GM18526 (cell line): ENCODE data around the gene COX5A.

ENCODE experiments used
- POLR2A ChIP-seq: IDR thresholded peaks from 3 replicates; pipeline ENCODE4 v1.6.1; 2011; ENCODE audit not compliant: insufficient read length; ENCODE audit errors: extremely low read depth

Gene COX5A

GRCh38 chr15:74958320-74958907 is 20.5 kb upstream of the COX5A start:
- no peak for TF ChIP-seq POLR2A

- TF ChIP-seq POLR2A = no peak
These were observed 19.7 kb upstream of the COX5A start for GRCh38 chr15:74957476-74958035.

- peak; percentile 47 for TF ChIP-seq POLR2A
These were observed 19.0 kb upstream of the COX5A start, which contains the start of gene RPP25 for GRCh38 chr15:74956648-74957475. Gene RPP25 (minus strand): TSS chr15:74956772. CDS start chr15:74956583, 189 bp downstream.

DNA sequence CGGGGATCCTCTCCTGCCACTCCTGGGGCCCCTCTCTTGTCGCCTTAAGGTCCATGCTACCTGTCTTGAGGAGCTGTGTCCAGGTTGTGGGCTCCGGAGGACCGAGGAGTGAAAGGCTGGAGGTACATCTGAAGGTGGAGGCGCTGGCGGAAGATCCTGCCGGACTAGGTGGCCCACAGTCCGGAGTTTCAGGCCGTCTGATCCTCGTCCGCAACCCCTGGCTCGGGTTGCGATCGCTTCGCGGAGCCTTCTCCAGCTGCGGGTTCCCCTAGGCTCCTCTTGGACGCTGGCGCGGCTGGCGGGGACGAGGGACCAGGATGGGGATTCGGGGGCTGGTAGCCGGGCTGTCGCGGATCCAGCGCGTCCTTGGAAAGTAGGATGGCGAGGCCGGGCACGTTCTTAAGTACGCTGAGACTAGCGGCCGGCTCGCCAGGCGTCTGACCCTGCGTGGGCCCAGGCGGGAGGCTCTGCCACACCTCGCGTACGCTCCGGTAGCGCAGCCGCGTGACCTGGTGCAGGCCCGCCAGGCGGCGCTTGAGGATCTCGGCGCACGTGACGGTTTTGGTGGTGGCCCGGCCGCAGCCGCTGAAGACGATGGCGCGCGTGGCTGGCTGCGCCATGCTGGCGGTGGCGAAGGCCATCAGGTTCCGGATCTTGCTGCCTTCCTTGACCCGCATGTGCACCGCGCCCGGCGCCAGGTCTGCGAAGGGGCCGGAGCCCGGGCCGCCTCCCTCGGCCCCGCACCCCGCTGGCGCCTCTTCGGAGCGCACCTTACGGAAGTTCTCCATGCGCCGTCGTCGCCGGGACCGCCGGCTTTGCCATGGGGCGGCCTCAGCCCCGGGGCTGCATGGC is 18.1 kb upstream of the COX5A start:
- TF ChIP-seq POLR2A = no peak

DNA sequence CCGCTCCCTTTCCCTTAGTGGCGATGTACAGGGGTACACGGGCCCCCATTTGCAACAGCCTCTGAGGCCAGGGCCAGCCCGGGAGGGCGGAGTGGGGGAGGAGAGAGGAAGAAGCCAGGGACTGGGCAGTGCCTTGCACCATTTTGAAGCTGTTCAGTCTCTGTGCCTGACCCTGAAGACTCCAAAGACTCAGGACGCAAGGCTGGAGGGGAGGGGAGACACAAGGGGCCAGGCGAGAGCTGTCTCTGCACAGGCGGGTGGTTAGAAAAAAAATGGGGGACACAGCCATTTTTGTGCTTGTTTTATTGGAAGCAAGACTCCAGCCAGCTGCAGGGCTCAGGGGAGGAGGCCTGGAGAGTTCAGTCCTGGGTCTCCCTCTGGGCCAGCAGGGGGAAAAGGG is 17.1 kb upstream of the COX5A start:
- TF ChIP-seq POLR2A = no peak

DNA sequence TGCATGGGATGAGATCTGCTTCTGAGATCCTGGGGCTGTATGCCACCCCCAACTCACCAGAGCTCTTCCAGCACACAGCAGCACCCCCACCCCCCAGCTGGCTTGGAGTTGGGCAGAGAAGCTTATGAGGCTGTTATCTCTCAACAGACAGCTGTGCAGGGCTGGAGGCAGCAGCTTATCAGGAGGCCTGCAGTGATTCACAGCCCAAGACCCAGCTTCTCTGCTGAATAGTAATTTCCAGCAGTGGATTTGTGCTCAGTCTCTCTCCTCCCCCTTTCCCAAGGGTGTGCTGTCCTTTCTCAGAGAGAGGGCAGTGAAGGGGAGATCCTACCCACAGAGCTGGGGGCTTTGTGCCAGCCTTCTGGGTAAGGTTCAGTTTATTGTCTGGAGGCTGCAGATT is 16.6 kb upstream of the COX5A start:
- TF ChIP-seq POLR2A = no peak

DNA sequence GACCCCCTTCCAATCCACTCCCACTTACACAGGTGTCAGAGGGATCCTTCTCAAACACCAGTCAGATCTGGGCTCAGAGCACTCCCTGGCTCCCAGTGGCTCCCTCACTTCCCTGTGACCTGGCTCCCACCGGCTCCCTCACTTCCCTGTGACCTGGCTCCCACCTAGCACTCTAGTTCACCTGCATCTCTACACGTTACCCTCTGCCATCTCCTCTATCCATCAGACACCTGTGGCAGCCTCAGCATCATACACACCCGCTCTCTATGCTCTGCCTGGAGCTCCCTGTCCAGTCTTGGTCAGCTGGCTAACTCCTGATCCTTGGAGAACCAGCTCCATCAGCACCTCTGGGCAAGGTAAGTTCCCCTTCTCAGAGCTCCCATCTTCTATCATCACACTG is 13.1 kb upstream of the COX5A start:
- TF ChIP-seq POLR2A = no peak

GRCh38 chr15:74950078-74950908 is 12.4 kb upstream of the COX5A start:
- no peak for TF ChIP-seq POLR2A

DNA sequence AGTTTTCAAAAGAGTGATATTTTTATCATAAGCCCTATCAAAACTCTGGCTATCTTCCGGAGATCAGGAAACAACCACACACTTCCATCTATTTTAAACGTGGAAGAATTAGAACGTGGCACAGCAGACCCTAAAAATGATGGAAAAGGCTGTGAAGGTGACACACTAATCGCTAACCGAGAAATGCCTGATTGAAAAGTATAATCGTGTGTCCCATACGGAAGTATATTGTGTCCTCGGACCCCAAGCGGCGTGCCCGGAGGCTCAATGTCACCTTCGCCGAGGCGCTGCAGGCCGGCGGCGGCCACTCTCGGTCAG is 642 bp downstream of the COX5A start:
- TF ChIP-seq POLR2A = no peak

GRCh38 chr15:74933573-74933972 is 4.3 kb downstream of the COX5A start:
- TF ChIP-seq POLR2A = no peak

GRCh38 chr15:74928771-74929198 is 9.1 kb downstream of the COX5A start:
- TF ChIP-seq POLR2A = no peak

GRCh38 chr15:74924525-74924924 is 13.3 kb downstream of the COX5A start:
- TF ChIP-seq POLR2A = no peak

DNA sequence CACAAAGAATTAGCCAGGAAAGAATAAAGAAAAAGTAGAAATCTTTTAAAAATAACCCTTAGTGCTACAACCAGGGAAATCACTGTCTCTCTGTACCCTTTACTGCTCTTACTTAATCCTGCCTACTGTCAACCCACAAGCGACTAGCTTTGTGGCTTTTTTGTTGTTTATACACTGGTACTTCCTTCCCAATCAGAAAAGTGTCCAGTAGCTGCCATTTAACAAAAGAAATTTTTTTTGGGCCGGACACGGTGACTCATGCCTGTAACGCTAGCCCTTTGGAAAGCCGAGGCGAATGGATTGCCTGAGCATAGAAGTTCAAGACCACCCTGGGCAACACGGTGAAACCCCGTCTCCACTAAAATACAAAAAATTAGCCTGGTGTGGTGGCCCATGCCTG is 17.4 kb downstream of the COX5A start:
- TF ChIP-seq POLR2A = no peak

DNA sequence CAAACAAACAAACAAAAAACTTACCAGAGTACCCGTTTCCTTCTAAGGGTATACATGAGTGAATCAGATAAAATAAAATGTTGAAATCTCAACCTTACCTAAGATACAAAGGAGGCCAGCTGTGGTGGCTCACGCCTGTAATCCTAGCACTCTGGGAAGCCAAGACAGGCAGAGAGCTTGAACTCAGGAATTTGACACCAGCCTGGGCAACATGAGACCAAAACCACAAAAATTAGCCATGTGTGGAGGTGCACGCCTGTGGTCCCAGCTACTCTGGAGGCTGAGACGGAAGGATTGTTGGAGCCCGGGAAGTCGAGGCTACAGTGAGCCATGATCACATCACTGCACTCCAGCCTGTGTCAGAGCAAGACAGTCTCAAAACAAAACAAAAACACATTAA is 20.2 kb downstream of the COX5A start:
- no peak for TF ChIP-seq POLR2A

GRCh38 chr15:74913041-74913440 is 24.8 kb downstream of the COX5A start:
- no peak for TF ChIP-seq POLR2A

- no peak for TF ChIP-seq POLR2A
These were observed 29.2 kb downstream of the COX5A start for GRCh38 chr15:74908635-74909034.
